ENCODE measurements around the gene RFTN1.

Gene RFTN1

GRCh38 chr3:16330351-16330750, 183.1 kb downstream of the RFTN1 start:
- no peak overlapping the region for H3K4me3 ChIP-seq (replicated peaks in 1 of 2; ENCODE audit: low read depth in 2 of 2, low read length in 2 of 2)
- TF ChIP-seq CTCF (IDR thresholded peaks at IDR 0.05; ENCODE audit: low read depth, low read length) = no peak
- no peak for DNase-seq (ENCODE audit: low read depth in 2 of 2)

- no peak for TF ChIP-seq CTCF (IDR thresholded peaks at IDR 0.05; ENCODE audit: low read depth, low read length)
- H3K4me3 ChIP-seq (replicated peaks in 1 of 2; ENCODE audit: low read depth in 2 of 2, low read length in 2 of 2) = no peak overlapping the region
- DNase-seq (ENCODE audit: low read depth in 2 of 2) = no peak
These were observed 183.7 kb downstream of the RFTN1 start for GRCh38 chr3:16329826-16330129.

GRCh38 chr3:16329036-16329825, 184.3 kb downstream of the RFTN1 start:
- no peak overlapping the region for H3K4me3 ChIP-seq (replicated peaks in 1 of 2; ENCODE audit: low read depth in 2 of 2, low read length in 2 of 2)
- no peak for DNase-seq (ENCODE audit: low read depth in 2 of 2)
- TF ChIP-seq CTCF (IDR thresholded peaks at IDR 0.05; ENCODE audit: low read depth, low read length) = no peak

- no peak overlapping the region for H3K4me3 ChIP-seq (replicated peaks in 1 of 2; ENCODE audit: low read depth in 2 of 2, low read length in 2 of 2)
- no peak for TF ChIP-seq CTCF (IDR thresholded peaks at IDR 0.05; ENCODE audit: low read depth, low read length)
- no peak for DNase-seq (ENCODE audit: low read depth in 2 of 2)
These were observed 185.4 kb downstream of the RFTN1 start for GRCh38 chr3:16328124-16328523.

- no peak for DNase-seq (ENCODE audit: low read depth in 2 of 2)
These were observed 186.7 kb downstream of the RFTN1 start for GRCh38 chr3:16326724-16327349.

GRCh38 chr3:16325850-16326249, 187.6 kb downstream of the RFTN1 start:
- no peak overlapping the region for H3K4me3 ChIP-seq (replicated peaks in 1 of 2; ENCODE audit: low read depth in 2 of 2, low read length in 2 of 2)
- DNase-seq (ENCODE audit: low read depth in 2 of 2) = no peak
- no peak for TF ChIP-seq CTCF (IDR thresholded peaks at IDR 0.05; ENCODE audit: low read depth, low read length)

More at GRCh38 chr3:16326724-16327349, 186.7 kb downstream of the RFTN1 start:
- no peak for TF ChIP-seq CTCF (IDR thresholded peaks at IDR 0.05; ENCODE audit: low read depth, low read length)
- H3K4me3 ChIP-seq (replicated peaks in 1 of 2; ENCODE audit: low read depth in 2 of 2, low read length in 2 of 2) = no peak overlapping the region
